SK-N-MC (cell line): ENCODE data around the gene METTL16.

ENCODE experiments used
- DNase-seq: peaks from one replicate; pipeline ENCODE4 v3.0.0-alpha.2; 2011; ENCODE audit warnings: low read depth, low spot score
- H3K27ac ChIP-seq: fragments of 200-600 bp; sonication (generic); 2 replicates; pipeline ENCODE4 v1.5.1; 2016; ENCODE audit warnings: mixed run types
- H3K36me3 ChIP-seq: fragments of 200-600 bp; sonication (generic); 2 replicates; pipeline ENCODE4 v1.6.1; 2017; ENCODE audit warnings: antibody characterized with exemption, low read length, mixed read lengths; ENCODE audit not compliant: insufficient read depth
- H3K4me3 ChIP-seq: fragments of 200-600 bp; sonication (generic); 2 replicates; pipeline ENCODE4 v1.5.1; 2016
- H3K9ac ChIP-seq: fragments of 200-600 bp; sonication (generic); 2 replicates; pipeline ENCODE4 v1.8.0; 2017; ENCODE audit warnings: mixed run types, mixed read lengths; ENCODE audit not compliant: insufficient read length
- H3K9me3 ChIP-seq: fragments of 200-600 bp; sonication (generic); 2 replicates; pipeline ENCODE4 v1.6.1; 2017; ENCODE audit warnings: low read depth, mild to moderate bottlenecking, antibody characterized with exemption, low read length, moderate library complexity, mixed read lengths
- EZH2 ChIP-seq: fragments of 200-600 bp; sonication (generic); IDR thresholded peaks from one replicate; pipeline ENCODE4 v1.6.1; 2017; ENCODE audit warnings: antibody characterized with exemption
- FOXP2 ChIP-seq: optimal IDR thresholded peaks from 2 replicates; pipeline ENCODE3; 2011; ENCODE audit warnings: mild to moderate bottlenecking, moderate library complexity; ENCODE audit not compliant: insufficient read depth; ENCODE audit errors: extremely low read length, control extremely low read depth
- POLR2AphosphoS5 ChIP-seq: IDR thresholded peaks from 2 replicates; pipeline ENCODE4 v1.6.1; 2012; ENCODE audit warnings: mild to moderate bottlenecking, low read depth, low read length, borderline replicate concordance

The METTL16 gene

GRCh38 chr17:2387086-2388019, 124.3 kb downstream of the METTL16 start:
- H3K27ac ChIP-seq, result no peak overlapping the region
- DNase-seq, result no peak
- H3K9ac ChIP-seq, result no peak overlapping the region
- no peaks in the 10 kb centered on the region for H3K36me3 ChIP-seq
- H3K4me3 ChIP-seq, result no peak overlapping the region
- no peaks in the 10 kb centered on the region for H3K9me3 ChIP-seq
- TF ChIP-seq POLR2AphosphoS5, result no peak
- TF ChIP-seq FOXP2, result no peak
- no peak for TF ChIP-seq EZH2

- TF ChIP-seq FOXP2 (no peak), EZH2 (no peak), POLR2AphosphoS5 (no peak)
- H3K9me3 ChIP-seq, result no peaks in the 10 kb centered on the region
- no peak overlapping the region for H3K27ac ChIP-seq
- DNase-seq, result no peak
- H3K9ac ChIP-seq, result no peak overlapping the region
- no peak overlapping the region for H3K4me3 ChIP-seq
- H3K36me3 ChIP-seq, result no peaks in the 10 kb centered on the region
Measured at GRCh38 chr17:2386400-2387085, 125.1 kb downstream of the METTL16 start.

DNA sequence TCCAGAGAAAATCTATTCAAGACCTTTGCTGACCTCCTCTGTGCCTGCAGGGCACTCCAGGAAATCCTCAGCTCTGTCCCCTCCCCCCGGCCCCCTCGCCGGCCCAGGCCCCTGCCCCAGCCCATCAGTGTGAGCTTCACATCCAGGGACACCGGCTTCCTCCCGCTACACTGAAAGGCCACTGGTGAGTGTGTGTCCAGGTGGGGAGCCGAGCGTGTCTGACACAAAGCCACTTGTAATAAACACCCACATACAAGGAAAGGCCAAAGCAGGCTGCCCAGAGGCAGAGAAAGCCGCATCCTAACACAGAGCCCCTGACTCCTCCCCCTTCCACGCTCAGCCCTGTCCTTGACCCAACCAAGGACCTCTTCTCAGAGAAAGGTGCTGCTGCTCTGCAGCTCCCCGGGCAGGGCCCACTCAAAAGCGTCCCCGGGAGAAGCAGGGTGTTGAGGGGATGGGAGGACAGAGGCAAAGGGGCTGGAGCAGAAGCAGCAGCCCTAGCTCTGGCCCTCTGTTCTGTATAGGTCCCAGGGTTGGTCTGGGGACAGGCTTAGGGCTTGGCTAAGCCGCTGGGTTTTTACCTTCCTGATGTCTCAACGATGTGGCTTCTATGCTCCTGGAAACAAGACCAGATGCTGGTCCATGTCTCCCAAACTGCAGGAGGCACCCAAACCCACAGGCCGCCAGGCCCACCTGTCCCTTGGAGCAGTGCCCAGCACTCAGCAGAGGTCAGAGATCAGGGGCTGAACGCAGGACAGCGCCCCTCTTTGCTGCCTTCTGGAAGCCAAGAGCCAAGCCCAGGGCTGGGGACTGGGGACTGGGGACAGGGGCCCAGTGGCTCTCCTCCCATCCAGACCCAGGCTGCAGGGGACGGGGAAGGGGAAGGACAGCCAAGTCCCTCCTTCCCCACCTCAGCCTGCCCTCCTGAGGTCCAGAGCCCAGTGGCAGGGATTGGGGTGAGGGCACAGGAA, 126.2 kb downstream of the METTL16 start:
- no peak for DNase-seq
- Histone ChIP-seq H3K9me3 (no peaks in the 10 kb centered on the region), H3K4me3 (no peak overlapping the region), H3K9ac (no peak overlapping the region), H3K27ac (no peak overlapping the region), H3K36me3 (no peaks in the 10 kb centered on the region)
- TF ChIP-seq FOXP2 (no peak), POLR2AphosphoS5 (no peak), EZH2 (no peak)

GRCh38 chr17:2384439-2385127, 127.1 kb downstream of the METTL16 start:
- DNase-seq, result no peak
- Histone ChIP-seq H3K36me3 (no peaks in the 10 kb centered on the region), H3K4me3 (no peak overlapping the region), H3K27ac (no peak overlapping the region), H3K9ac (no peak overlapping the region), H3K9me3 (no peaks in the 10 kb centered on the region)
- TF ChIP-seq FOXP2 (no peak), POLR2AphosphoS5 (no peak), EZH2 (no peak)

- DNase-seq, result no peak
- H3K36me3 ChIP-seq, result no peaks in the 10 kb centered on the region
- no peak overlapping the region for H3K4me3 ChIP-seq
- H3K9ac ChIP-seq, result no peak overlapping the region
- TF ChIP-seq EZH2 (no peak), FOXP2 (no peak), POLR2AphosphoS5 (no peak)
- peak overlapping the region; percentile 25; the same call in 1 of the 2 replicates for H3K27ac ChIP-seq
- no peaks in the 10 kb centered on the region for H3K9me3 ChIP-seq
Measured at GRCh38 chr17:2383628-2384167, 128.0 kb downstream of the METTL16 start.

DNA sequence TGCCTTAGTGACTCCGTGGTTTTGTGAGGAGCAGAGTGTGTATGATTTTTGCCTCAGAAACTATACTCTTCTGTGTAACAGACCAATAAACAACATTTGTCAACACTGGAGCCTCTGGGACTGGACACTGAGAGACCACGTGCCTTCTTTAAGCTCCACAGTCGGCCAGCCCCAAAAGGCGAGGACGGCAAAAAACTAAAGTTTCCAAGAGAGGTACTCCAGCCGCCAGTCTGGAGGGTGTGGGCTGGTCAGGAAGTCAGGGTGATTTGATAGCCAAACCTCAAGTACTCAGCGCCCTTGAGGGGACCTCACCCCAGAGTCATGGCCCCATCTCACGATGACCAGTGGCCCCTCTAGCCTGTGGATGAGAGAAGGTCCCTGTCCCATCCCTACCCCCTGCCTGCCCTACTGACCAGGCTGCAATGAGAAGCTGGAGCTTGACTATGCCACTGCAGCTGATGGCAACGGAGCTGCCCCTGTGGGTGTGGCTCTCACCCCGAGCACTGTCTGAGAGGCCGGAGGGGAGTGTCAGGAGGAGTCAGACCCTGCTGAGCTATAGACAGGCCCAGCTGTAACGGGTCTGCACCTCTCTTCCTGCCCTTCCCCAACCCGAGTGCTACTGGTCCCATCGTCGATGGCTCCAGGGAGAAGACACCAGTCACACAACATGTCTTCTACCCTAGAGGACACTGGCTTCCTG, 130.6 kb downstream of the METTL16 start:
- TF ChIP-seq POLR2AphosphoS5 (no peak), FOXP2 (no peak), EZH2 (no peak)
- H3K9me3 ChIP-seq, result no peaks in the 10 kb centered on the region
- DNase-seq, result no peak
- H3K9ac ChIP-seq, result no peak overlapping the region
- H3K4me3 ChIP-seq, result no peak overlapping the region
- H3K36me3 ChIP-seq, result peaks cover under 1% of the 10 kb centered on the region; the same call in 1 of the 2 replicates
- H3K27ac ChIP-seq, result no peak overlapping the region

DNA sequence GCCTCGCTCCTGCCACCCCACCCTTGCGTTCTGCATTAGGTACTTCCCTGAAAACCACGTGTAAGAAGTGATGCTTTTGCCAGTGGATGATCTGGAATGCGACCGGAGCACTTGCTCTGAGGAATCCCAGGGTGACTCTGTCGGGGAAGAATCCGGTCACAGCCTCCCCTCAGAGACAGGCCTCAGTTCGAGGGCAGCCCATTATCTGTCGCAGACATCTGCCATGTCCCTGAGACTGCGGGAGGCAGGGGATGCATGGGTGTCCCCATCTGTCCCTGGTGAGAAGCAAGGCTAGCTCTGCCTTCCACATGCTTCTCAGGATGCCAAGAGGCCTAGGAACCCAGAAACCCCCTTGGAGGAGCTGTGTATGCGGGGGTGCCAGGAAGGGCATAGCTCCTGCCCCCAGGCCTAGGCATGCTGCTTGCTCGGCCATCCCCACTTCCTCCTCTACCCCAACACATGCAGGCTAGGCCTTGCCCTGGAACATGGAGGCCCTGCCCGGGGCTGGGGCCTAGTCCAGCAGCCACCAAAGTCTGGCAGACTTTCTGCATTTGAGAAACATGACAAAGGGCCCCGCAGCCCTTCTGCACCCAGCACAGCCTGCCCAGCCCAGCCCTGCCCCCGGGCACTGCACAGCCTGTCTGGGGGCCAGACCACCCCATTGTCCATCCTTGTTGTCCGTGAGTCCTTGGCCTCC, 131.3 kb downstream of the METTL16 start:
- H3K27ac ChIP-seq, result no peak overlapping the region
- TF ChIP-seq FOXP2 (no peak), POLR2AphosphoS5 (no peak), EZH2 (no peak)
- no peak overlapping the region for H3K4me3 ChIP-seq
- DNase-seq, result no peak
- H3K9me3 ChIP-seq, result no peaks in the 10 kb centered on the region
- H3K36me3 ChIP-seq, result peaks cover 3% of the 10 kb centered on the region; the same call in 1 of the 2 replicates
- H3K9ac ChIP-seq, result no peak overlapping the region
